B cell (primary cell): ENCODE data around the gene NES. TPM values are rescaled to one million over a fixed set of nuclear protein-coding genes. Genes with fewer than 3 reads are reported as not detected.

ENCODE experiments used
- ATAC-seq: fragments of 200-7000 bp; cut with Tn5 transposase; one replicate; pipeline ENCODE4 v1.10.0; 2021; ENCODE audit warnings: low read depth, mild to moderate bottlenecking, moderate number of reproducible peaks, moderate library complexity
- CTCF ChIA-PET: fragments of 350-600 bp; sonication (Branson Sonifier 250); formaldehyde crosslinking; loops from one replicate; lab custom pipeline; 2021; ENCODE audit warnings: antibody characterized with exemption, inconsistent platforms; lab: Charles Lee
- POLR2A ChIA-PET: fragments of 350-600 bp; sonication (Branson Sonifier 250); formaldehyde crosslinking; loops from one replicate; lab custom pipeline; 2021; ENCODE audit warnings: antibody characterized with exemption; lab: Charles Lee
- DNase-seq: peaks from one replicate; pipeline ENCODE4 v3.0.0; 2013
- H2AFZ ChIP-seq: 2 replicates; pipeline ENCODE4 v1.6.1; 2012; ENCODE audit warnings: mild to moderate bottlenecking, low read depth, low read length; ENCODE audit not compliant: insufficient read depth, poor library complexity, severe bottlenecking
- H3K27ac ChIP-seq, 2 donors: 1 replicate in 1 of 2; 2 replicates in 1 of 2; pipeline ENCODE4 v1.5.1; 2012 to 2013; ENCODE audit warnings: low read length in 2 of 2, mild to moderate bottlenecking in 2 of 2, moderate library complexity in 1 of 2
- H3K27me3 ChIP-seq, 4 experiments: fragments of 200-600 bp in 1 of 4; sonication (generic) in 1 of 4; replicated peaks in 1 of 4; 1 replicate in 2 of 4; 2 replicates in 2 of 4; pipeline versions ENCODE4 v1.6.1 to v1.7.0; 2013 to 2016; ENCODE audit warnings: low read length in 3 of 4, mild to moderate bottlenecking in 2 of 4, mixed read lengths in 1 of 4, moderate library complexity in 1 of 4; ENCODE audit not compliant: insufficient read depth in 4 of 4, control insufficient read depth in 3 of 4; ENCODE audit errors: control extremely low read depth in 1 of 4
- H3K36me3 ChIP-seq, 2 experiments: replicated peaks in 1 of 2; 1 replicate in 1 of 2; 2 replicates in 1 of 2; pipeline versions ENCODE4 v1.6.1 to v1.7.1; 2013; ENCODE audit warnings: low read length in 1 of 2; ENCODE audit not compliant: insufficient read depth in 2 of 2, control insufficient read depth in 1 of 2; ENCODE audit errors: control extremely low read depth in 1 of 2, extremely low read depth in 1 of 2
- H3K4me1 ChIP-seq, 2 donors: fragments of 200-600 bp in 1 of 2; sonication (generic) in 1 of 2; 1 replicate in 1 of 2; 2 replicates in 1 of 2; pipeline versions ENCODE4 v1.5.1 to v1.6.1; 2013 to 2017; ENCODE audit warnings: low read length in 2 of 2; ENCODE audit not compliant: control insufficient read depth in 2 of 2, insufficient read depth in 2 of 2
- H3K4me2 ChIP-seq: replicated peaks from 2 replicates; pipeline ENCODE3; 2012; ENCODE audit warnings: mild to moderate bottlenecking, low read depth, low read length; ENCODE audit not compliant: poor library complexity, severe bottlenecking
- H3K4me3 ChIP-seq, 5 experiments: fragments of 200-600 bp in 1 of 5; sonication (generic) in 1 of 5; 1 replicate in 3 of 5; 2 replicates in 2 of 5; pipeline versions ENCODE4 v1.5.1 to v1.7.0; 2011 to 2016; ENCODE audit warnings: low read length in 4 of 5, mild to moderate bottlenecking in 4 of 5, low read depth in 2 of 5, control low read depth in 1 of 5, moderate library complexity in 1 of 5; ENCODE audit not compliant: insufficient read depth in 1 of 5; ENCODE audit errors: control extremely low read depth in 1 of 5, extremely low read depth in 1 of 5
- H3K79me2 ChIP-seq: fragments of 200-600 bp; sonication (generic); one replicate; pipeline ENCODE4 v1.6.0; 2016; ENCODE audit warnings: low read length; ENCODE audit not compliant: control insufficient read depth, insufficient read depth
- H3K9ac ChIP-seq: fragments of 200-600 bp; sonication (generic); 2 replicates; pipeline ENCODE4 v1.6.1; 2017; ENCODE audit warnings: mild to moderate bottlenecking, low read length, moderate library complexity
- H3K9me3 ChIP-seq, 3 donors: one replicate each; pipeline versions ENCODE4 v1.6.1 to v1.7.1; 2013; ENCODE audit warnings: low read length in 2 of 3; ENCODE audit not compliant: control insufficient read depth in 2 of 3, insufficient read depth in 1 of 3; ENCODE audit errors: control extremely low read depth in 1 of 3
- H4K20me1 ChIP-seq: 2 replicates; pipeline ENCODE4 v1.6.0; 2012; ENCODE audit warnings: mild to moderate bottlenecking, low read length; ENCODE audit not compliant: insufficient read depth, control insufficient read depth, poor library complexity, severe bottlenecking
- H3K27ac Mint-ChIP-seq: one replicate; pipeline ENCODE4 v1.8.0; 2021; ENCODE audit warnings: mixed read lengths
- H3K27me3 Mint-ChIP-seq: one replicate; pipeline ENCODE4 v1.8.0; 2021; ENCODE audit warnings: mixed read lengths
- H3K4me1 Mint-ChIP-seq: one replicate; pipeline ENCODE4 v1.8.0; 2021; ENCODE audit warnings: mixed read lengths
- H3K4me3 Mint-ChIP-seq: one replicate; pipeline ENCODE4 v1.8.0; 2021; ENCODE audit warnings: mixed read lengths
- H3K9me3 Mint-ChIP-seq: one replicate; pipeline ENCODE4 v1.8.0; 2022; ENCODE audit warnings: mixed read lengths; ENCODE audit not compliant: insufficient read depth
- CTCF ChIP-seq: fragments of 200-600 bp; IDR thresholded peaks from one replicate; pipeline ENCODE4 v1.8.0; 2022; ENCODE audit warnings: antibody characterized with exemption, mild to moderate bottlenecking
- EZH2 ChIP-seq: IDR thresholded peaks from 2 replicates; pipeline ENCODE4 v1.6.1; 2012; ENCODE audit warnings: borderline replicate concordance, low read depth, mild to moderate bottlenecking, moderate library complexity, low read length; ENCODE audit not compliant: insufficient read depth, poor library complexity, severe bottlenecking
- WGBS: methylation state at CpG from one replicate; pipeline ENCODE4 v1.1.5; 2013; ENCODE audit warnings: missing lambda C conversion rate; ENCODE audit not compliant: insufficient coverage; 5-methylcytosine and 5-hydroxymethylcytosine counted together
- intact Hi-C: fragments of 100-400 bp; cut with micrococcal nuclease; formaldehyde crosslinking; loops from one replicate; pipeline ENCODE4 v1.10.0; 2022
- polyA plus RNA-seq: library from polyadenylated mRNA; depleted of rRNA; stranded (reverse); fragments of >200 nt; gene quantifications from 2 replicates; pipeline ENCODE4 v1.2.3, GENCODE V29; 2012
- total RNA-seq, 2 donors: library from RNA; stranded (reverse); fragments of 120-200 nt in 1 of 2; gene quantifications; 1 replicate in 1 of 2; 2 replicates in 1 of 2; pipeline versions ENCODE4 v1.2.3 to v1.2.4, GENCODE V29; 2013 to 2022

NES gene
- total and polyA plus RNA-seq, 2 donors (not counting 1 experiment from before 2014, with no cell fraction given), result 0.05 TPM; not detected in 1

- H3K4me3 Mint-ChIP-seq, result peak overlapping the region; percentile 89
- DNase-seq, result no peak
- H3K9ac ChIP-seq, result peak overlapping the region; percentile 74
- H3K4me1 ChIP-seq, result peaks cover 28% of the 10 kb centered on the region in 2 donors
- peaks cover 7% of the 10 kb centered on the region for H4K20me1 ChIP-seq
- H3K9me3 ChIP-seq, result peaks cover 0 to 3% (median 0%) of the 10 kb centered on the region in 3 donors
- H3K4me2 ChIP-seq, result peak overlapping the region; percentile 99
- H3K79me2 ChIP-seq, result no peaks in the 10 kb centered on the region
- intact Hi-C loops, result loop anchor here (5.0 kb wide), 1 partner anchor 157 kb away; the partner anchor contains the start of gene NTRK1
- ChIA-PET POLR2A (interaction anchor here (1.1 kb wide), 1 partner anchor 27 kb away, joined by 4 read pairs; no protein-coding TSS in a partner anchor), CTCF (interaction anchor here (1.4 to 7.6 kb wide), 7 partner anchors 15 to 78 kb away, joined by 4 to 80 read pairs (median 9); partner anchors contain the start of gene NES)
- no peaks in the 10 kb centered on the region for H3K36me3 ChIP-seq
- H2AFZ ChIP-seq, result peak overlapping the region; percentile 71
- H3K27me3 Mint-ChIP-seq, result peaks cover 25% of the 10 kb centered on the region
- H3K27me3 ChIP-seq, result peaks cover 3 to 63% (median 37%) of the 10 kb centered on the region in 4 experiments
- 3% methylated on average over 29 of the region's 29 CpGs for WGBS
- TF ChIP-seq EZH2 (no peak), CTCF (no peak)
- peak overlapping the region in 4 of 5 experiments; percentile 54 to 70 (median 58) for H3K4me3 ChIP-seq
- no peak overlapping the region for H3K27ac ChIP-seq
- H3K4me1 Mint-ChIP-seq, result peaks cover 32% of the 10 kb centered on the region
- H3K27ac Mint-ChIP-seq, result no peak overlapping the region
- no peak for ATAC-seq
- no peaks in the 10 kb centered on the region for H3K9me3 Mint-ChIP-seq
Measured at GRCh38 chr1:156704930-156705320, 27.7 kb upstream of the NES start.

- Mint-ChIP-seq H3K27ac (no peak overlapping the region), H3K4me1 (peaks cover 32% of the 10 kb centered on the region), H3K4me3 (peak overlapping the region; percentile 59), H3K27me3 (peaks cover 30% of the 10 kb centered on the region), H3K9me3 (no peaks in the 10 kb centered on the region)
- Histone ChIP-seq H2AFZ (peak overlapping the region; percentile 71), H3K4me2 (peak overlapping the region; percentile 99), H3K27me3 (peaks cover 3 to 63% (median 37%) of the 10 kb centered on the region in 4 experiments), H4K20me1 (peaks cover 7% of the 10 kb centered on the region), H3K27ac (no peak overlapping the region), H3K36me3 (no peaks in the 10 kb centered on the region), H3K79me2 (no peaks in the 10 kb centered on the region), H3K9me3 (peaks cover 0 to 3% (median 0%) of the 10 kb centered on the region in 3 donors), H3K4me3 (no peak overlapping the region), H3K9ac (no peak overlapping the region), H3K4me1 (peaks cover 28% of the 10 kb centered on the region in 2 donors)
- no peak for DNase-seq
- no peak for TF ChIP-seq CTCF
- no peak for TF ChIP-seq EZH2
- intact Hi-C loops, result no loop called here
- no peak for ATAC-seq
- 29% methylated on average over 5 of the region's 10 CpGs for whole genome bisulfite sequencing
- CTCF ChIA-PET, result interaction anchor here (0.7 to 7.6 kb wide), 4 partner anchors 14 to 103 kb away, joined by 3 to 80 read pairs (median 6); partner anchors contain the start of gene GPATCH4
- POLR2A ChIA-PET, result no interaction called here
Measured at GRCh38 chr1:156704166-156704711, 27.0 kb upstream of the NES start.
